NCI-H2196 treated with DMSO at 0.1 percent for 48 hours (cell line): Measurements from ENCODE around the gene AIF1L.

Experiments
- DNase-seq: peaks from one replicate; lab custom pipeline; 2025; ENCODE audit not compliant: unreplicated experiment; lab: John Stamatoyannopoulos, UW

The AIF1L gene

DNA sequence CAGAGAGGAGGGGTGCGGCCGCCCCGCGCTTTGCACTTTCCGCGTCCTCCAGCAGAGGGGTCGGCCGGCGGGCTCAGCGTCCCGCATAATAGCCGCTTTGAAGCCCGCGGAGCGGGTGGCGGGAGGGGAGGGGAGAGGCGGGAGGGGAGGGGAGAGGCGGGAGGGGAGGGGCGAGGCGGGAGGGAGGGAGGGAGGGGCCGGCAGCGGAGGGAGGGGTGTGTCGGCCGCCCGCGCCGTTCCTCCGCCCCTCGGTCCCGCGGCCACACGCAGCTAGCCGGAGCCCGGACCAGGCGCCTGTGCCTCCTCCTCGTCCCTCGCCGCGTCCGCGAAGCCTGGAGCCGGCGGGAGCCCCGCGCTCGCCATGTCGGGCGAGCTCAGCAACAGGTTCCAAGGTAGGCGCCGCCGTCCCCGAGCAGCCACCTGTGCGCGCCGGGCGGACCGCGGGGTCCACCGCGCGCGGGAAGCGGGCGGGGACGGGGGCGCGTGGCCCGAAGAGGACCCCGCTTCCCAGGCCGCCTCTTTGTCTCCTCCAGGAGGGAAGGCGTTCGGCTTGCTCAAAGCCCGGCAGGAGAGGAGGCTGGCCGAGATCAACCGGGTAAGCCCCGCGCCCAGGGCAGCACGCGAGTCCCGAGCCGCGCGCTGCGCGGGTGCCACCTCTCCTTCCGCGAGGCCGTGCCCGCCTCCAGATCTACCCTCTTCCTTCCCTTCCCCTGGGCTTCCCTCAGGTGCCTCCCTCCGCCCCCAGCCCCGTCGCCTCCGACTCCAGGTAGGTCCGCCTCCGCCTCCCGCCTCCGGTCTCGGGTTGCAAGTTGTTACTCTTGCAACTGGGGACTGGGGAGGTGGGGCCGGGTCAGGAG, at the start of gene AIF1L:
AIF1L (plus strand) TSS at position 263 of the 857 bp plus-strand sequence; CDS start at position 362, 99 bp downstream.
- peak; percentile 19 for DNase-seq

DNA sequence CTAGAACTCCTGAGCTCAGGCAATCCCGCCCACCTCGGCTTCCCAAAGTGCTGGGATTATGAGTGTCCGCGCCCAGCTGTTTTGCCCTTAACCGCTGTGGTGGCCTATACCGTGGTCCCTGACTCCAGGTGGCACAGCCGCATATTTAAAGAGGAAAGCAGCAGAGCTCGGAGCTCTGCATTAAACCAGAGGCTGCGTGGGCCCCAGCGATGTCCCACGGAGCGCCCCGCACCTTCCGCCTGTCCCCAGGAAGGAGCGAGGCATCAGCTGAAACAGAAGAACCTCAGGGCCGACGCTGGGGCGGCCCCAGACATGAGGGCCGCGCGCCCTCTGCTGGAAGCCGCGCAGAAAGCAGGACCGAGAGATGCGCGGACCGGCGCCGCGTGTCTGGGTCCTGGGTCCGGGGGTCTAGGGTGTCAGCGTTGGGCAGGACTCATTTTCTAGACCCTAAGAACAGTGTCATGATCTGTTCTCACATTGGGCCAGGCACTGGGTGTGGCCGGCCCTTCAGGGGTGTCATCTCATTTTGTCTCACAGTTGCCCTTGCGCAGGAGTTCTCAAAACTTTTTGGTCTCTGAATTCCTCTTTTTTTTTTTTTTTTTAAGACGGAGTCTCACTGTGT, 49.6 kb upstream of the AIF1L start:
- DNase-seq, result peak; percentile 2

DNA sequence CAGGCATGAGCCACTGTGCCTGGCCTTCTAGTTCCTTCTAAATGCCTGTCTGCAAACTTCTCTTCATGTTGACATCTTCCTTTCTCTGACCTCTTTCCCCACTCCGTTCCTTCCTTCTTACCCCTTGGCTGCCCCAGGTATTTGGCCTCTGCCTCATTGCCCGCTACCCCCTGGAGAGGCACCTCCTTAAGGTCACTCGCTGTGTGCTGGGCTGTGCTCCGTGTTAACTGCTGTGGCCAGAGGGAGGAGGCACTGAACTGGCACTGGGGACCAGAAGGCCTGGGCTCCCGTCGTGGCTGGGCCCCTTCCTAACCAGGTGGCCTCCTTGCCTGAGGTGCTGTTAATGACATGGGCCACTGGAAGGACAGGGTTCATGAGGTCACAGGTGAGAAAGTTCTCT, 48.0 kb upstream of the AIF1L start:
- DNase-seq, result no peak

DNA sequence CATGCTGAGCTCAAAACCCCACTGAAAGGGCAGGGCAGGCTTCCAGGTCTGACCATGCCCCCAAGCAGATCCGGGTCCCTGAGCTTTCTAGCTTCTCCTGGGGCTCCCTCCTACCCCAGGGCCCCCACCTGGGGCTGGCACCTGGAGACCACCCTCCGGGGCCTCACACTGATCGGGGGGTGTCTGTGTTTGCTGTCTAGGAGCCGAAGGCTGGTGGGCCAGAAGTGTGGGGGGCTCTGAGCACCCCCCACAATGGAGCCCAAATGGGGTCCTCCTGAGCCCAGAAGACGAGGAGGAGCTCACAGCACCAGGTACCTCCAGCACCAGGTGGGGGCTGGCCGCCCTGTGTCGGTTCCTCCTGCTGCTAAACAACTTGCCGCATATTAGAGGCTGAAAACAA, 47.5 kb upstream of the AIF1L start:
- DNase-seq, result no peak

DNA sequence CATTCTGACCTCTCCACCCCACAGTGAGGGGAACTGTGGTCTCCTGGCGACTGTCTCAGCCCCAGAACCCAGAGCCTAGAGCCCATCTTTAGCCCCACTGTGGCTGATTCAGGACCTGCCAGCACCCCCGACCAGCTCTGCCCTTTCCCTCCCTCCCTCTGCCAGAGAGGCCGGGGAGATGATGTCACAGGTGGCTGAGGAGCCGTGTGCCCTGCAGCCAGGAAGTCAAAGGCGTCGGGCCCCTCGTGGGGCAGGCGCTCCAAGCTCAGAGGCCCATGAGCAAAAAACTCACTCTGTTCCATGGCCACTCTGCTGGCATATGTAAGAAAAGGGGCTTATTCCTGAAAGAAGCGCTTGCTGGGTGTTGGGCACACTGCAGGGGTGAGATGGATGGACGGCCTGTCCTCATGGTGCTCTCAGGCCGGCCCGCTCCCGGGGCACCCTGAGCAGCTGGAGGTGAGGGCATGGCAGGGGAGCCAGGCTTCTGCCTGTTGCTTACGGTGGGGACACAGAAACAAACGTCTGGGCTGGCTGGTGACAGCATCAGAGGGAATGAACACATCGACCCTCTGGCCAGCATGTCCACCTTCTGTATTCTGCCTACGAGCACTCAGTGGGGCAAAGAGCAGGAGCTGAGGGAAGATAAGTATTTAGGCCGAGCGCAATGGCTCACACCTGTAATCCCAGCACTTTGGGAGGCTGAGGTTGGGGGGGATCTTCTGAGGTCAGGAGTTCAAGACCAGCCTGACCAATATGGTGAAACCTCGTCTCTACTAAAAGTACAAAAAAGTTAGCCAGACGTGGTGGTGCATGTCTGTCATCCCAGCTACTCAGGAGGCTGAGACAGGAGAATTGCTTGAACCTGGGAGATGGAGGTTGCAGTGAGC, 46.3 kb upstream of the AIF1L start:
- no peak for DNase-seq

DNA sequence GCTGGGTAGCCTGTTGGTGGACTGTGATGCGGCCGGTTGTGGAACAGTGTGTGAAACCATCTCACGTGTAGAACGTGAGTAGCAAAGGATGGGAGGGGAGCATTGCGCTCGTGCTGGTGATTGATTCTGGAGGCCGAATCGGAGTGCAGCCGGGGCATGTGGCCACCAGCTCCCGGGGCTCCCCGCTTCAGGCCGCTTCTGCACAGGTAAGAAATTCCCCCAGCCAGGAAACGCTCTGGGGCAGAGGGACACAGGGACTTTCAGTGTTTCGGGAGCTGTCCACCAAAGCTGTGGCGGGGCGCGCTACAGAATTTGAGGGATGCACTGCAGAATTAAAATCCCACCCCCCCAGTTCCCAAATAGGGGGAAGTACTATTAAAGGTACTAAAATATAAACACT, 45.5 kb upstream of the AIF1L start:
- DNase-seq, result no peak

DNA sequence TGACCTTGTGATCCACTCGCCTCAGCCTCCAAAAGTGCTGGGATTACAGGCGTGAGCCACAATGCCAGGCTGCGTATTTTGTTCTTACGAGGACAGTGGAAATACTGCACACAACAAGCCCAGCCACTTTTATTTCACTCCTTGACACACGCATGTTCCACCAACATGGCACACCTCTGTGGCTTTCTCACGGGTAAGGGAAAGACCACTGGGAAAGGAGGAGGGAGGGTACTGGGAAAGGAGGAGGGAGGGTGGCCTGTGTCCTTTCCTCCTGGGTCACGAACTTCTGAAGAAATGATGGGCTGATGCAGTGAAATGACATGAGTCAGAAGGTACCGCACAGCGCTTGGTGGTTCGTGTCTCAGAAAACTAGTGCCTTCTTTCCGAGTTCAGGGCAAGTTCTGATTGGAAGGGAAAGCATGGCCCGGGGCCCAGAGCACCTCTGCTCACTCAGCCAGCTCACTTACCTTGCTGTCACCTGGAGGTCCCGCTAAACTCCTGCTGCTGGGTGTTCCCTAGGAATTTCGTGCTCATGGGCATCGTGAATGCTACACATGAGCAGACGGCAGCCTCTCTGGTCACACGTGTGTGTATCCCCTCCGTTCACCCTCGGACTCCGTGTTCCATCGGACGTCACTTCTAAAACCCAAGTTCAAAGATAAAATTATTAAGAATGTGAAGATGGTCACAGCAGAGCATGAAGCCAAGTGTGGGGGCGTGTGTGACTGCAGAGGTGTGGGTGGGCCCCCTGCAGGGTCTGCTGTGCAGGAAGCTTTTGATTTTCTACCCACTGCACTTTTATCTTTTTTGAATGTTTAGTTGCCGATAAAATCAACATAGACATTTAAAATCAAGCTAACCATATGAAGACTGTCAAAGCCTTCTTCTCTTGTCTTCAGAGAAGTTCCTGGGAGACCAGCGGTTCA, 44.5 kb upstream of the AIF1L start:
- no peak for DNase-seq

DNA sequence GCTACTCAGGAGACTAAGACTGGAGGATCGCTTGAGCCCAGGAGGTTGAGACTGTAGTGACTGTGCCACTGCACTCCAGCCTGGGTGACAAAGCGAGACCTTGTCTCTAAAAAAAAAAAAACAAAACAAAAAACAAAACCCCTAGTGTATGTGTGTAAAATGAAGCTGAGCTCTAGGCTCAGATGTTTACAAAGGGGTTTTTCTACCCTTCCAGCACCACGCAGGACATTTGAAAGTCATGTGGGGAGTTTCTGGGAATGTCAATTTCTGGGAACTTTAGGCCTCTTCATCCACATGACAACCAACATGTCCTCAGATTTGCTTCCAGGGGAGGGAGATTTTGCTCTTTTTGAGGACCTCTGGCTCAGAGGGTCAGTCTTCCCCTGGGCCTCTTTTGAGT, 42.4 kb upstream of the AIF1L start:
- no peak for DNase-seq

DNA sequence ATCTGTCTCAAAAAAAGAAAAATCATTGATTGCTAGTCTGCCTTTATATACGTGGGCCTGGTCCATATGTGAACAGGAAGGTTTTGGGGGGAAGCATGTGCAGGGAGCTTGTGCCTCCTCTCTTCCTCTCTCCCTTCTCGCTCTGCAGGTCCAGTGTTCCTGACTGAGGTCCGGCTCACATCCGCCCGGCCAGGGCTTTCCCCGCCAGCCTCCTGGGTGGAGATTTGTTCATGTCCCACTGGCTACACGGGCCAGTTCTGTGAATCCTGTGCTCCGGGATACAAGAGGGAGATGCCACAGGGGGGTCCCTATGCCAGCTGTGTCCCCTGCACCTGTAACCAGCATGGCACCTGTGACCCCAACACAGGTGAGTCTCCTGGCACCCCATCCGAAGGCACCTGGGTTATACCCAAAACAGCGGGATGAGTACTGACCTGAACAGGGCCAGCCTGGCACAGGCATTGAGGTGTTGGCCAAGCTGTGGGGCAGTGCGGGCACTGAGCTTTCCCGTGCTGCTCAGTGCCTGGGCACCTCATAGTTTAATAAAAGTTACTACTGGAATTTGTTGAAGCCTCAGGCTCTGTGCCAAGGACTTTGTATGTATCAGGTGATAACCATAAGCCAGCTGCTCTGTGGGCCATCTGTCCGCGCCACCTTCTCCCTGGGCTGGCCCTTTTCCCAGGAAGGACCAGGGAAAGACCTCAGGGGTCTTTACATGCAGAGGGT, 39.4 kb upstream of the AIF1L start:
- DNase-seq, result no peak

DNA sequence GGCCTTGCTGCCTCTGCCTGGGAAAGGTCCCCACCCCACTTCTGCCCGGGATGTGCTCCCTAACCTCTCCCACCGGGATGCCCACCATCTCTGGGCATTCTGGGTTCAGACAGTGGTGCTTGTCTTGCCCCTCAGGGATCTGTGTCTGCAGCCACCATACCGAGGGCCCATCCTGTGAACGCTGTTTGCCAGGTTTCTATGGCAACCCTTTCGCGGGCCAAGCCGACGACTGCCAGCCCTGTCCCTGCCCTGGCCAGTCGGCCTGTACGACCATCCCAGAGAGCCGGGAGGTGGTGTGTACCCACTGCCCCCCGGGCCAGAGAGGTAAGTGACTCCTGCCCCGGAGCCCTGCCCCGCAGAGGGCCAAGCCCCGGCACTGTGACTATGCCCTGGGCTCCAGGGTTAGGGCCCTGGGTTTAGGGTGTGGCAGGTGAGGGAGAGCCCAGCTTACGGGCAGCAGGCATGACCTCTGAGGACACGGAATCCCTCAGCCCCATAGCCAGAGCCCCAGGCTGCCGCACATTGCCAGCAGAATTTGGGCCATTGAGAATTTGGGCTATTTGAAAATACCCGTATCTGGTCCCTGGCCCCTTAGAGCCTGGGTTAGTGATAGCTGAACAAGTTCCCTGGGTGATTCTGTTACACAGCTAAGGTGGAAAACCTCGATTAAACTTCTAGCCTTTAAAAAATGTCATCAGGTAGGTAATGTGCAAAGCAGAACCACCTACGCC, 35.3 kb upstream of the AIF1L start:
- DNase-seq, result no peak

DNA sequence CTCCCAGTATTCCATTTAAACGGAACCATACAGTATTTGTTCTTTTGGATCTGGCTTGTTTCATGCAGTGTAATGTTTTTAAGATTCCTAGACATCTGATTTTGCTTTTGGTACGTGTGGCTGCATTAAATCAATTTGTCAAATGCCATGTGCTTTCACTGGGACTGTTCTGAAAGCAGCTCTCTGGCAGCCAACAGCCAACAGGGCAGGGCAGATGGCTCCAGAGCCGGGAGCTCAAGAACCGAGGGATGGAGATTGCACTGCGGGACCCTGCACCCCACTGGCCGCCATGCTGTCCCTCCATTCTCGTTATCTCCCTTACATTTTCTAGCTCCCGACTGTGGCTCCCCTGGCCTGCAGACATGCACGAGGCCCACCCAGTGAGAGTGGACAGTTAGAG, 33.4 kb upstream of the AIF1L start:
- DNase-seq, result no peak

DNA sequence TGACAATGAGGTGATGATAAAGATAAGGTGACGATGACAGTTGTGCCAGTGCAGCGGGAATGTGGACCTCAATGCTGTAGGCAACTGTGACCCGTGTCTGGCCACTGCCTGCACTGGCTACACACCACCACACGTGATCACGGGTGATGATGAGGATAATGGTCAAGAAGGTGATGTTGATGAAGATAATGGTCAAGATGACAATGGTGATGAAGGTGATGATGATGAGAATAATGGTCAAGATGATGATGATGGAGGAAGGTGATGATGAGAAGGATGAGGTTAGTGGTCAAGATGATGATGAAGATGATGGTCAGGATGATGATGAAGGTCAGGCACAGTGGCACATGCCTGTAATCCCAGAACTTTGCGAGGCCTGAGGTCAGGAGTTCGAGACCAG, 30.7 kb upstream of the AIF1L start:
- DNase-seq, result no peak

DNA sequence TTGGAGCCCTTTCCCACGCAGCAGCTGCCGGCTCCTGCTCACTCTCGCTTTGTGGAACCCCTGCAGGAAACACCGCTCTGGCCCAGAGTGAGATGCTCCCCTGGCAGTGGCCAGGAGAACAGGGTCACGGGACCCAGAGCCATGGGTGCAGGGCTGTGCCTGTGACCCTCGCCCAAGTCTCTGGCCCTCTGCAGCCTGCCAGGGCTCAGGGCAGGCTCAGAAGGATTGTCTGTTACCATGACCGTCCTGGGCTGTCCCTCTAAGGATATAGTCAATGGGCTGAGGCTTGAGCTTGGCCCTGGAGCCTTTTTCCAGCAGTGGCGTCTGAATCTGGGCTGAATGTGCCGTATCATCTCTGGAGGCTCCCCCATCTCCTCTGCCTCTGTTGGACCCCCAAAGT, 28.7 kb upstream of the AIF1L start:
- no peak for DNase-seq

DNA sequence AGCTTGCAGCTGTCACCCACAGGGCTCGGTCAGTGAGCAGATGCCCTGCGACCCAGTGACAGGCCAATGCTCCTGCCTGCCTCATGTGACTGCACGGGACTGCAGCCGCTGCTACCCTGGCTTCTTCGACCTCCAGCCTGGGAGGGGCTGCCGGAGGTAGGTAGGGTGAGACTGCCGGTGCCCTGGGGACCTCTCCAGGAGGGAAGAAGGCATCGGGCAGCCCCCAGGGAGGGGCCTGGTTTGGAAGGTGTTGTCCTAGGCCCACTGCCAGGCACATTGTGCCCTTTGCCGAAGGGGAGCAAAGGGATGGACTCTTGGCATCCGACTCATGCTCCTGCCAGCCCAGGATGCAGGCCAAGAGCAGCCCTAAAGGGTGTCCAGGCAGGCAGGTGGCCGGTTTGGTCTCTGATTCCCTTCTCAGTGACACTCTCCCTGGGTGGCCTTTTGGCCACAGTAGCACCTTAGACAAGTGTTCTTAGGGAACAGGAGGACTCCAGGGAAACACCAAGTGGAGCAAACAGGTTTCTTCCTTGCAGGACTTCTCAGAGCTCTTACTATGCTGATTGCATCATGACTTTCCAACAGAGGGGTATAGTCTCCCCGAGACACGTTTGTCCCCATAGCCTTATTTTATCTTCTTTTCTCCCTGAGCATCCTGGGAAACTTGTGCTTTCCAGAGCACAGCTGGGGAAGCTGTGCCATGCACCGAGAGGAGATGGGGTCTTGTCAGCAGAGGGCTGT, 28.1 kb upstream of the AIF1L start:
- no peak for DNase-seq

DNA sequence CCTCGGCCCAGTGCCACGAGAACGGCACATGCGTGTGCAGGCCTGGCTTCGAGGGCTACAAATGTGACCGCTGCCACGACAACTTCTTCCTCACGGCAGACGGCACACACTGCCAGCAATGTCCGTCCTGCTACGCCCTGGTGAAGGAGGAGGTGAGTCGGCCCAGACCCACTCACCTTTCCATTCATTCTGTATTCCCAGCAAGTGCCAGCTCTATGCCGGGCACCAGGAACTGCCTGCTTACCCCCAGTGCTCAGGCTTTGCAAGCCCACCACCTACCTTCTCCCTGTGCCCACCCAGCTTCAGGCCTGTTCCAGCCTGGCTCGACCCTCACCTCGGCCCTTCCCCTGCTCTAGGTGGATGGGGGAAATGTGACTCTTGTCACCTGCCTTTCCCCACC, 26.6 kb upstream of the AIF1L start:
- DNase-seq, result no peak

DNA sequence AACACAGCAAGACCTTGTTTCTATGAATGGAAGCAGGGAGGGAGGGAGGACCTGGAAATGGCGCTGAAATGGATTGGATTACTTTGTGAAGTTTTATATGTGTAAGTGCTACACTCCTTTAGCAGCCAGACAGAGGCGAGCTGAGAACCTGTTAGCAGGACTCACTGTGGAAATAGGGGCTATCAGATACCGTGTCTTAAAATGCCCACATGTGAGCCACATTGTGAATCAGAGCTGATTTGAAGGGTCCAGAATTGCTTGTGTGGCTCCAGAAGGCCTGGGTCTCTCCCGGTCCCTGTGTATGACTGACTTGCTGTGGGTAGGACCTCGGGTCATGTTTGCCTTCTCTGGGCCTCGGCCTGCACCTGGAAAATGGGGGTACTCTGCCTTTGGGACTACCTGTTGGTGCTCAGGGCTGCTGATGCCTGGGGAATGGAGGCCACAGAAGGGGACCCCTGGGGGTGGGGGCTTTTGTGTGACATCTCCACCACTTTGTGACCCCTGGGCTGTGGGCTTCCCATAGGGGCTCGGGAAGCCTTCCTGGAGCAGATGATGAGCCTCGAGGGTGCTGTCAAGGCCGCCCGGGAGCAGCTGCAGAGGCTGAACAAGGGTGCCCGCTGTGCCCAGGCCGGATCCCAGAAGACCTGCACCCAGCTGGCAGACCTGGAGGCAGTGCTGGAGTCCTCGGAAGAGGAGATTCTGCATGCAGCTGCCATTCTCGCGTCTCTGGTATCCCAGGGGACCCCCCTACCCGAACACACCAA, 24.0 kb upstream of the AIF1L start:
- no peak for DNase-seq

DNA sequence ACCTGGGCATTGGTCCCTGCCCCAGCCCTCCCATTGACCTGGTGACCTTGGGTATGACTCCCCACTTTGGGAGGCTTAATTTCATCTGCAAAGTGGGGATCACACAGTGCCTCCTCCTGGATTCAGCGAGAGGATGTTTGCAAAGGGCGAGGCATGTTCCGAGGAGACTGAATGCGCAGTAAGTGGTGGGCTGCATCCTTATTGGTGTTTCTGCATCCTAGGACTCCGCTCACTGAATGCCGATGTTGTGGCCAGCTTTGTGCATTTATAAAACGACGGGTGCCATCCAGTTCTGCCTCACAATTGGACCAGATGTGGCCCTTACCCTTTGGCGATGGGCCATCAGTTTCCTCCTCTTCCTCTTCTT, 23.5 kb upstream of the AIF1L start:
- no peak for DNase-seq
